NT2/D1 (cell line): Measurements from ENCODE around the gene ANKRD27.
A peak's percentile ranks its signal among the peaks of the same experiment; 100 is the strongest.
"Not testable (repeated sequence)": the region's sequence is repeated elsewhere in the genome, so short reads cannot be mapped to it uniquely, and the experiment has no call there.

Source experiments
- DNase-seq: peaks from one replicate; pipeline ENCODE4 v3.0.0-alpha.2; 2011; ENCODE audit warnings: low read depth, low spot score
- H3K27me3 ChIP-seq: 2 replicates; pipeline ENCODE4 v1.6.0; 2011; ENCODE audit warnings: mild to moderate bottlenecking; ENCODE audit not compliant: insufficient read length, insufficient read depth
- H3K36me3 ChIP-seq: 2 replicates; pipeline ENCODE4 v1.6.1; 2011; ENCODE audit warnings: mild to moderate bottlenecking, low read length, mixed read lengths; ENCODE audit not compliant: insufficient read depth, insufficient read length
- H3K4me1 ChIP-seq: 2 replicates; pipeline ENCODE4 v1.5.1; 2011; ENCODE audit not compliant: insufficient read depth, insufficient read length
- H3K4me3 ChIP-seq: 2 replicates; pipeline ENCODE4 v1.5.1; 2011; ENCODE audit warnings: low read depth; ENCODE audit not compliant: insufficient read length
- H3K9ac ChIP-seq: 2 replicates; pipeline ENCODE4 v1.6.0; 2011; ENCODE audit warnings: low read depth; ENCODE audit not compliant: insufficient read length
- H3K9me3 ChIP-seq: 2 replicates; pipeline ENCODE4 v1.5.1; 2011; ENCODE audit warnings: mild to moderate bottlenecking, low read length; ENCODE audit not compliant: insufficient read depth
- SUZ12 ChIP-seq: IDR thresholded peaks from 2 replicates; pipeline ENCODE4 v1.6.1; 2011; ENCODE audit not compliant: insufficient read length, insufficient read depth; ENCODE audit errors: extremely low read depth
- YY1 ChIP-seq: IDR thresholded peaks from 2 replicates; pipeline ENCODE4 v1.6.1; 2011; ENCODE audit not compliant: insufficient read length, insufficient read depth
- ZNF274 ChIP-seq: IDR thresholded peaks from 2 replicates; pipeline ENCODE4 v1.6.1; 2011; ENCODE audit warnings: mild to moderate bottlenecking, low read depth, low read length

The ANKRD27 gene

GRCh38 chr19:32606289-32606688 is 68.7 kb downstream of the ANKRD27 start:
- Histone ChIP-seq H3K4me3 (no peak overlapping the region), H3K9ac (no peak overlapping the region), H3K9me3 (no peaks in the 10 kb centered on the region), H3K27me3 (no peaks in the 10 kb centered on the region), H3K4me1 (no peaks in the 10 kb centered on the region), H3K36me3 (peaks cover 37% of the 10 kb centered on the region)
- no peak for DNase-seq
- TF ChIP-seq SUZ12 (no peak), ZNF274 (no peak)

- DNase-seq = no peak
- H3K4me1 ChIP-seq = no peaks in the 10 kb centered on the region
- H3K9me3 ChIP-seq = no peaks in the 10 kb centered on the region
- H3K27me3 ChIP-seq = no peaks in the 10 kb centered on the region
- TF ChIP-seq ZNF274 = no peak
- TF ChIP-seq SUZ12 = no peak
- no peak for TF ChIP-seq YY1
- H3K36me3 ChIP-seq = peaks cover 37% of the 10 kb centered on the region
- H3K4me3 ChIP-seq = no peak overlapping the region
- no peak overlapping the region for H3K9ac ChIP-seq
Observed at GRCh38 chr19:32605544-32605943, 69.4 kb downstream of the ANKRD27 start.

- H3K4me3 ChIP-seq = no peak overlapping the region
- H3K4me1 ChIP-seq = no peaks in the 10 kb centered on the region
- no peaks in the 10 kb centered on the region for H3K9me3 ChIP-seq
- H3K36me3 ChIP-seq = peaks cover 40% of the 10 kb centered on the region
- no peak overlapping the region for H3K9ac ChIP-seq
- H3K27me3 ChIP-seq = no peaks in the 10 kb centered on the region
- DNase-seq = no peak
- no peak for TF ChIP-seq SUZ12
- TF ChIP-seq YY1 = no peak
- no peak for TF ChIP-seq ZNF274
Observed at GRCh38 chr19:32603961-32604360, 71.0 kb downstream of the ANKRD27 start.

GRCh38 chr19:32599736-32600157 is 75.2 kb downstream of the ANKRD27 start:
- TF ChIP-seq ZNF274 (no peak), SUZ12 (no peak), YY1 (no peak)
- peaks cover 41% of the 10 kb centered on the region for H3K36me3 ChIP-seq

GRCh38 chr19:32599258-32599657 is 75.7 kb downstream of the ANKRD27 start:
- DNase-seq = no peak
- Histone ChIP-seq H3K9me3 (no peaks in the 10 kb centered on the region), H3K36me3 (peaks cover 46% of the 10 kb centered on the region), H3K4me1 (no peaks in the 10 kb centered on the region), H3K9ac (no peak overlapping the region), H3K27me3 (no peaks in the 10 kb centered on the region), H3K4me3 (no peak overlapping the region)
- TF ChIP-seq SUZ12 (no peak), YY1 (no peak), ZNF274 (no peak)

More at GRCh38 chr19:32599736-32600157, 75.2 kb downstream of the ANKRD27 start:
- no peaks in the 10 kb centered on the region for H3K4me1 ChIP-seq
- H3K9me3 ChIP-seq = no peaks in the 10 kb centered on the region
- H3K9ac ChIP-seq = no peak overlapping the region
- H3K27me3 ChIP-seq = no peaks in the 10 kb centered on the region
- DNase-seq = peak; percentile 15
- H3K4me3 ChIP-seq = no peak overlapping the region

GRCh38 chr19:32598022-32598421 is 77.0 kb downstream of the ANKRD27 start:
- TF ChIP-seq ZNF274 = no peak
- no peak for TF ChIP-seq SUZ12
- TF ChIP-seq YY1 = no peak
- peaks cover 43% of the 10 kb centered on the region for H3K36me3 ChIP-seq
- H3K9ac ChIP-seq = no peak overlapping the region

GRCh38 chr19:32595491-32595890 is 79.5 kb downstream of the ANKRD27 start:
- no peak overlapping the region for H3K4me3 ChIP-seq
- no peak for TF ChIP-seq SUZ12
- no peak for TF ChIP-seq ZNF274
- TF ChIP-seq YY1 = no peak
- H3K4me1 ChIP-seq = no peaks in the 10 kb centered on the region
- no peaks in the 10 kb centered on the region for H3K9me3 ChIP-seq
- H3K9ac ChIP-seq = no peak overlapping the region
- no peak for DNase-seq
- peaks cover 39% of the 10 kb centered on the region for H3K36me3 ChIP-seq
- no peaks in the 10 kb centered on the region for H3K27me3 ChIP-seq

More at GRCh38 chr19:32598022-32598421, 77.0 kb downstream of the ANKRD27 start:
- Histone ChIP-seq H3K27me3 (no peaks in the 10 kb centered on the region), H3K4me3 (no peak overlapping the region), H3K4me1 (no peaks in the 10 kb centered on the region), H3K9me3 (no peaks in the 10 kb centered on the region)
- DNase-seq = no peak

- TF ChIP-seq ZNF274 = no peak
- TF ChIP-seq SUZ12 = no peak
- TF ChIP-seq YY1 = no peak
- no peaks in the 10 kb centered on the region for H3K9me3 ChIP-seq
- H3K27me3 ChIP-seq = no peaks in the 10 kb centered on the region
- H3K9ac ChIP-seq = no peak overlapping the region
- H3K4me3 ChIP-seq = no peak overlapping the region
- peaks cover 36% of the 10 kb centered on the region for H3K36me3 ChIP-seq
- no peak for DNase-seq
- H3K4me1 ChIP-seq = no peaks in the 10 kb centered on the region
Observed at GRCh38 chr19:32594021-32594420, 81.0 kb downstream of the ANKRD27 start.

GRCh38 chr19:32587747-32588504 is 87.1 kb downstream of the ANKRD27 start:
- peaks cover 41% of the 10 kb centered on the region for H3K36me3 ChIP-seq

More at GRCh38 chr19:32587747-32588504, 87.1 kb downstream of the ANKRD27 start:
- not testable (repeated sequence) for H3K4me1 ChIP-seq, H3K4me3 ChIP-seq, H3K9ac ChIP-seq, DNase-seq, H3K27me3 ChIP-seq, H3K9me3 ChIP-seq
